Measurements from ENCODE around the gene LHX3. TPM values are rescaled to one million over a fixed set of nuclear protein-coding genes. Genes with fewer than 3 reads are reported as not detected.

Gene LHX3
- total RNA-seq, 1 experiment from 2014 or later: not detected

DNA sequence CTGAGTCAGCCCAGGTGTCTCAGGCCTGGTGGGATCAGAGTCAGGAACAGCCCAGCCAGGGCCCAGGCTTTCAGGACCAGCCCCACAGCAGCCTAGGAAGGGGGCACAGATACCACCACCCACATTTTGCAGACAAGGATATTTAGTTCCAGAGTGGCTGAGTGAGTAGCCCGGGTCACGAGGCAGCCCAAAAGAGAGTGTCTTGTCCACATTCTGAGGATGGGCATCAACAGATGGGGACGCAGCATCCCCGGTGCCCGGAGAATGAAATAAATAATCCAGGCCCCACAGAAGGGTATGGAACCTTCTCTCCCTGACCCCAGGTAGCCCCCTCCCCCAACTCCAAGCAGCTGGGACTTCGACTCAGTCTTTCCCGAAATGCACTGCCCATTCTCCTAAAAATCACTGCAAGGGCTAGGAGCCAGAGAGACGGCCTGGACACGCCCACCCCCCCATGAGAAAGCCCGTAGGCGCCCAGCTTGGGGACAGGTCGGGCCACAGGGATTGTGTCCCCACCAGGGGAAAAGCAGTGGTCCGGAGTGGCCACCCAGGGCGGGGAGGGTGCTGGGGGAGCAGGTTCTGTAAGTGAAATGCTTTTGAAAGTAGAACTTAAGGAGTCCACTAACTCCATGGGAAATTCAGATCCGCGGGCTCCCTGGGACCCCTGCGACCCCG, 6.9 kb downstream of the LHX3 start:
- Histone ChIP-seq H2AFZ (ENCODE audit: low read length) (no peak overlapping the region), H3K36me3 (ENCODE audit: low read depth, low read length) (no peaks in the 10 kb centered on the region), H3K9me3 (ENCODE audit: low read length) (no peaks in the 10 kb centered on the region), H3F3A (ENCODE audit: low read length, unreplicated experiment) (no peaks in the 10 kb centered on the region), H3K79me2 (ENCODE audit: low read length) (no peaks in the 10 kb centered on the region), H3K4me2 (ENCODE audit: low read length) (no peak overlapping the region), H3K27me3 (ENCODE audit: low read length) (peaks cover 19% of the 10 kb centered on the region), H3K4me3 (ENCODE audit: low read length) (no peak overlapping the region), H3K9me2 (replicated peaks; ENCODE audit: low read length) (no peaks in the 10 kb centered on the region), H3K9ac (ENCODE audit: low read length) (no peak overlapping the region), H3K27ac (ENCODE audit: low read length) (no peak overlapping the region), H4K20me1 (ENCODE audit: low read length) (no peaks in the 10 kb centered on the region), H3K4me1 (ENCODE audit: insufficient read depth, low read length) (no peaks in the 10 kb centered on the region)
- TF ChIP-seq, protein P1, sequence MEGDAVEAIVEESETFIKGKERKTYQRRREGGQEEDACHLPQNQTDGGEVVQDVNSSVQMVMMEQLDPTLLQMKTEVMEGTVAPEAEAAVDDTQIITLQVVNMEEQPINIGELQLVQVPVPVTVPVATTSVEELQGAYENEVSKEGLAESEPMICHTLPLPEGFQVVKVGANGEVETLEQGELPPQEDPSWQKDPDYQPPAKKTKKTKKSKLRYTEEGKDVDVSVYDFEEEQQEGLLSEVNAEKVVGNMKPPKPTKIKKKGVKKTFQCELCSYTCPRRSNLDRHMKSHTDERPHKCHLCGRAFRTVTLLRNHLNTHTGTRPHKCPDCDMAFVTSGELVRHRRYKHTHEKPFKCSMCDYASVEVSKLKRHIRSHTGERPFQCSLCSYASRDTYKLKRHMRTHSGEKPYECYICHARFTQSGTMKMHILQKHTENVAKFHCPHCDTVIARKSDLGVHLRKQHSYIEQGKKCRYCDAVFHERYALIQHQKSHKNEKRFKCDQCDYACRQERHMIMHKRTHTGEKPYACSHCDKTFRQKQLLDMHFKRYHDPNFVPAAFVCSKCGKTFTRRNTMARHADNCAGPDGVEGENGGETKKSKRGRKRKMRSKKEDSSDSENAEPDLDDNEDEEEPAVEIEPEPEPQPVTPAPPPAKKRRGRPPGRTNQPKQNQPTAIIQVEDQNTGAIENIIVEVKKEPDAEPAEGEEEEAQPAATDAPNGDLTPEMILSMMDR (conservative IDR thresholded peaks at IDR 0.05; ENCODE audit: low read depth, low read length): no peak
- no peak for TF ChIP-seq EZH2phosphoT487 (IDR thresholded peaks at IDR 0.05; ENCODE audit: borderline replicate concordance, low read length)
- TF ChIP-seq EZH2 (IDR thresholded peaks at IDR 0.05; ENCODE audit: low read length, unreplicated experiment): no peak
- ChIA-PET POLR2A (ENCODE audit: unreplicated experiment) (no interaction called here), CTCF (no interaction called here)
- no peak for DNase-seq
- no TSS peak for BruUV-seq (replicated peaks)
- intact Hi-C loops (cut with micrococcal nuclease): no loop called here
- no peak for ATAC-seq

DNA sequence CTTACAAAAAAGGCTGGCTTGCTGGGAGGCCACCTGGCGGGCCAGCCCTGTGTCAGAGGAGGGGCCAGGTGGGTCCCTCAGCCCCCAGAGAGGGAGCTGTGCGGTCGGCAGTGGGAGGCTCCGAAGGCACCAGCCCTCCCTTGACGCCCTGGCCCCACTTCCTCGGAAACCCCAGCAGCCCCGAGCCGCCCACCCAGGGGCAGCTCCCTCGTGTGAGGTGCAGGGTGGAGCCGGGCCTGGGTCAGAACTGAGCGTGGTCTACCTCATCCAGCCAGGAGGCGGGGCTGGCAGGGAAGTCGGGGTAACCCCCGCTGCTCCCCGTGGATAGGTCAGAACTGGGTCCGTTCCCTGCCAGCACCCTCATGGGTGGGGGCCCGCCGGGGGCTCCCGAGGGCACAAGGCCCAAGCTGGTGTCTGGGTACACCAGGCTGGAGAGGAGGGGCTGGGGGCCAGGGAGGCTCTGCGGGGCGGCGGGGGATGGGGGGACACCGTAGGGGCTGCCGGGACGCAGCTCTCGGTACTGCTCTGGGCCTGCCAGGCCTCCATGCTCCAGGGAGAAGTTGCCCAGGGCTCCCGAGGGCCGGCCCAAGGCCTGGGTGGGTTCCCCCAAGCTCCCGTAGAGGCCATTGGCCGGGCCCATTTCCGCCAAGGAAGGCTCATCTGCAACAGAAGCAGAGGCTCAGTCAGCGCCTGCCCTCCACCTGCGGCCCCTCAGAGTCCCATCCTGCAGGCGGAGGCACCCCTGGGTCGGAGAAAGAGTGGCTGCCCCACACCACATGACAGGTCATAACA, 7.6 kb downstream of the LHX3 start:
- Histone ChIP-seq H3K4me3 (ENCODE audit: low read length) (no peak overlapping the region), H3K27me3 (ENCODE audit: low read length) (peaks cover 19% of the 10 kb centered on the region), H3K9me3 (ENCODE audit: low read length) (no peaks in the 10 kb centered on the region), H3F3A (ENCODE audit: low read length, unreplicated experiment) (no peaks in the 10 kb centered on the region), H3K4me2 (ENCODE audit: low read length) (peak overlapping the region; percentile 26; the same call in 1 of the 2 replicates), H4K20me1 (ENCODE audit: low read length) (no peaks in the 10 kb centered on the region), H3K79me2 (ENCODE audit: low read length) (no peaks in the 10 kb centered on the region), H3K27ac (ENCODE audit: low read length) (no peak overlapping the region), H3K9me2 (replicated peaks; ENCODE audit: low read length) (no peaks in the 10 kb centered on the region), H3K9ac (ENCODE audit: low read length) (no peak overlapping the region), H3K4me1 (ENCODE audit: insufficient read depth, low read length) (no peaks in the 10 kb centered on the region), H2AFZ (ENCODE audit: low read length) (no peak overlapping the region), H3K36me3 (ENCODE audit: low read depth, low read length) (no peaks in the 10 kb centered on the region)
- ATAC-seq (no peak), DNase-seq (no peak)
- TF ChIP-seq, protein P1 (conservative IDR thresholded peaks at IDR 0.05; ENCODE audit: low read depth, low read length): no peak
- TF ChIP-seq EZH2phosphoT487 (IDR thresholded peaks at IDR 0.05; ENCODE audit: borderline replicate concordance, low read length) (no peak), EZH2 (IDR thresholded peaks at IDR 0.05; ENCODE audit: low read length, unreplicated experiment) (no peak)
- intact Hi-C loops (cut with micrococcal nuclease): no loop called here
- ChIA-PET POLR2A (ENCODE audit: unreplicated experiment) (no interaction called here), CTCF (no interaction called here)
- no TSS peak for BruUV-seq (replicated peaks)
